GM12878 (cell line): ENCODE measurements around the gene CTXND1. TPM values are rescaled to one million over a fixed set of nuclear protein-coding genes. Genes with fewer than 3 reads are reported as not detected.
"Not testable (repeated sequence)": the region's sequence is repeated elsewhere in the genome, so short reads cannot be mapped to it uniquely, and the experiment has no call there.

Experiments
- ATAC-seq: fragments of 200-7000 bp; cut with Tn5 transposase; 3 replicates; pipeline ENCODE4 v1.9.1; 2020; ENCODE audit warnings: mild to moderate bottlenecking, moderate library complexity
- BruUV-seq: library from RNA; stranded (reverse); fragments of 400-500 nt; replicated peaks from 2 replicates; lab custom pipeline; 2021; lab: Mats Ljungman, UMichigan
- CTCF ChIA-PET: fragments of 300-600 bp; sonication (Branson Sonifier 250); formaldehyde crosslinking; extraction: SDS; loops from one replicate; lab custom pipeline; 2021; ENCODE audit warnings: inconsistent platforms; lab: Yijun Ruan, JAX
- POLR2A ChIA-PET: fragments of 350-600 bp; formaldehyde crosslinking; extraction: SDS; loops from one replicate; lab custom pipeline; 2021; ENCODE audit warnings: inconsistent platforms; lab: Charles Lee
- RAD21 ChIA-PET: fragments of 300-600 bp; sonication (Branson Sonifier 250); formaldehyde crosslinking; loops from one replicate; lab custom pipeline; 2023; ENCODE audit warnings: antibody characterized with exemption; ENCODE audit not compliant: unreplicated experiment; lab: Charles Lee
- SMC1A ChIA-PET: fragments of 300-600 bp; sonication (Branson Sonifier 250); formaldehyde crosslinking; loops from one replicate; lab custom pipeline; 2023; ENCODE audit not compliant: unreplicated experiment, uncharacterized antibody; lab: Charles Lee
- DNase-seq: peaks from one replicate; pipeline ENCODE4 v3.0.0-alpha.2; 2011; ENCODE audit warnings: low read depth, low spot score
- FAIRE-seq: peaks from 3 replicates; lab custom pipeline; 2011; peaks lifted over from hg19 to GRCh38; lab: Jason Lieb, UNC
- H2AFZ ChIP-seq: 2 replicates; pipeline ENCODE4 v1.6.0; 2011; ENCODE audit warnings: low read depth, low read length, control low read depth; ENCODE audit not compliant: control insufficient read depth
- H3K27ac ChIP-seq: 2 replicates; pipeline ENCODE4 v1.5.1; 2011; ENCODE audit warnings: control low read depth; ENCODE audit not compliant: control insufficient read depth, insufficient read depth
- H3K27me3 ChIP-seq, 2 experiments: replicated peaks in 1 of 2; 2 replicates each; pipeline versions ENCODE4 v1.6.0 to v1.6.1; 2011; ENCODE audit warnings: low read length in 1 of 2; ENCODE audit not compliant: control insufficient read depth in 2 of 2, insufficient read depth in 2 of 2
- H3K36me3 ChIP-seq, 2 experiments: 2 replicates each; pipeline ENCODE4 v1.5.1; 2011; ENCODE audit warnings: low read length in 1 of 2; ENCODE audit not compliant: control insufficient read depth in 2 of 2, insufficient read depth in 2 of 2
- H3K4me1 ChIP-seq: 2 replicates; pipeline ENCODE4 v1.6.1; 2011; ENCODE audit warnings: mild to moderate bottlenecking, low read length, moderate library complexity, mixed read lengths; ENCODE audit not compliant: control insufficient read depth, insufficient read depth
- H3K4me2 ChIP-seq: 2 replicates; pipeline ENCODE4 v1.6.0; 2011; ENCODE audit warnings: control low read depth; ENCODE audit not compliant: control insufficient read depth, insufficient read depth
- H3K4me3 ChIP-seq: fragments of 200-600 bp; sonication (generic); 2 replicates; pipeline ENCODE4 v1.5.1; 2016
- H3K79me2 ChIP-seq: 2 replicates; pipeline ENCODE4 v1.6.0; 2011; ENCODE audit warnings: low read length; ENCODE audit not compliant: control insufficient read depth, insufficient read depth
- H3K9ac ChIP-seq: 2 replicates; pipeline ENCODE4 v1.8.0; 2011; ENCODE audit warnings: low read length, control low read depth, mixed read lengths; ENCODE audit not compliant: control insufficient read depth, insufficient read depth
- H3K9me3 ChIP-seq: replicated peaks from 3 replicates; pipeline ENCODE4 v1.5.1; 2011; ENCODE audit warnings: mild to moderate bottlenecking, low read length; ENCODE audit not compliant: control insufficient read depth, insufficient read depth
- H4K20me1 ChIP-seq: 2 replicates; pipeline ENCODE4 v1.6.0; 2011; ENCODE audit not compliant: control insufficient read depth, insufficient read depth
- CBX5 ChIP-seq: sonication (generic); IDR thresholded peaks from 2 replicates; pipeline ENCODE4 v1.6.1; 2016; ENCODE audit warnings: low read depth, moderate library complexity, mild to moderate bottlenecking, inconsistent platforms
- CHD1 ChIP-seq: IDR thresholded peaks from 2 replicates; pipeline ENCODE4 v1.6.1; 2012; ENCODE audit warnings: low read depth, low read length, improper control_type of control experiment
- CREB1 ChIP-seq: IDR thresholded peaks from 2 replicates; pipeline ENCODE4 v1.6.1; 2012; ENCODE audit warnings: low read depth, mild to moderate bottlenecking, inconsistent platforms
- ETV6 ChIP-seq, 2 experiments: fragments of 450-650 bp in 1 of 2; IDR thresholded peaks in 1 of 2; conservative IDR thresholded peaks in 1 of 2; 2 replicates each; pipeline ENCODE4 v1.6.1; 2014; ENCODE audit warnings: antibody characterized with exemption in 1 of 2, borderline replicate concordance in 1 of 2, low read depth in 1 of 2, mild to moderate bottlenecking in 1 of 2, moderate library complexity in 1 of 2
- SUPT20H ChIP-seq: IDR thresholded peaks from 2 replicates; pipeline ENCODE4 v1.6.1; 2011; ENCODE audit warnings: low read depth, mild to moderate bottlenecking, low read length, moderate library complexity, borderline replicate concordance; ENCODE audit not compliant: control insufficient read depth
- WGBS: methylation state at CpG from one replicate; pipeline ENCODE4 v1.1.6; 2016; ENCODE audit warnings: low lambda C conversion rate; ENCODE audit not compliant: insufficient replicate concordance, insufficient coverage; ENCODE audit errors: missing lambda C conversion rate; 5-methylcytosine and 5-hydroxymethylcytosine counted together
- in situ Hi-C: fragments of 300-500 bp; cut with MboI; formaldehyde crosslinking; loops from 9 replicates; pipeline ENCODE4 v1.14.3; 2018; ENCODE audit warnings: mixed read lengths
- intact Hi-C: fragments of 100-400 bp; cut with micrococcal nuclease; formaldehyde crosslinking; loops from one replicate; pipeline ENCODE4 v1.14.2; 2022; ENCODE audit not compliant: unreplicated experiment
- polyA plus RNA-seq, 11 experiments: library from polyadenylated mRNA; depleted of rRNA in 4 of 11; unstranded in 6 of 11; stranded (reverse) in 5 of 11; fragments of >200 nt; fragmentation: Nextera tagmentation in 4 of 11; fragmentation: Illumina TruSeq in 1 of 11; extraction: Ambion mirVana in 4 of 11; extraction: Trizol in 1 of 11; gene quantifications; 1 replicate in 1 of 11; 2 replicates in 10 of 11; pipeline versions ENCODE4 v1.2.1 to v1.2.3, GENCODE V29; 2011 to 2016; ENCODE audit warnings: inconsistent platforms in 2 of 11, missing spikeins in 2 of 11, low read depth in 1 of 11
- total RNA-seq, 4 experiments: library from RNA; depleted of rRNA in 3 of 4; stranded (reverse); fragments of >200 nt in 3 of 4; fragmentation: Illumina TruSeq in 1 of 4; extraction: Trizol in 1 of 4; gene quantifications; 2 replicates each; pipeline versions ENCODE4 v1.2.1 to v1.2.3, GENCODE V29; 2013 to 2021
- TF ChIP-seq, protein P1 (sequence below): fragments of 450-650 bp; IDR thresholded peaks from 2 replicates; pipeline ENCODE4 v1.6.1; 2017; ENCODE audit warnings: antibody characterized with exemption, mild to moderate bottlenecking, moderate library complexity

Gene CTXND1
- total and polyA plus RNA-seq, 10 of the 15 experiments (the other 5 are each of a cell fraction or from before 2014, with no cell fraction given) = under 0.01 to 0.03 (median 0.02) TPM; not detected in 7

- no peak for TF ChIP-seq CREB1
- no peak for TF ChIP-seq CBX5
- TF ChIP-seq ETV6 (conservative IDR thresholded peaks at IDR 0.05 in 1 of 2, IDR thresholded peaks at IDR 0.05 in 1 of 2; ENCODE audit: borderline replicate concordance in 1 of 2, low read depth in 1 of 2) = no peak
- no peak for TF ChIP-seq CHD1
- TF ChIP-seq, protein P1, sequence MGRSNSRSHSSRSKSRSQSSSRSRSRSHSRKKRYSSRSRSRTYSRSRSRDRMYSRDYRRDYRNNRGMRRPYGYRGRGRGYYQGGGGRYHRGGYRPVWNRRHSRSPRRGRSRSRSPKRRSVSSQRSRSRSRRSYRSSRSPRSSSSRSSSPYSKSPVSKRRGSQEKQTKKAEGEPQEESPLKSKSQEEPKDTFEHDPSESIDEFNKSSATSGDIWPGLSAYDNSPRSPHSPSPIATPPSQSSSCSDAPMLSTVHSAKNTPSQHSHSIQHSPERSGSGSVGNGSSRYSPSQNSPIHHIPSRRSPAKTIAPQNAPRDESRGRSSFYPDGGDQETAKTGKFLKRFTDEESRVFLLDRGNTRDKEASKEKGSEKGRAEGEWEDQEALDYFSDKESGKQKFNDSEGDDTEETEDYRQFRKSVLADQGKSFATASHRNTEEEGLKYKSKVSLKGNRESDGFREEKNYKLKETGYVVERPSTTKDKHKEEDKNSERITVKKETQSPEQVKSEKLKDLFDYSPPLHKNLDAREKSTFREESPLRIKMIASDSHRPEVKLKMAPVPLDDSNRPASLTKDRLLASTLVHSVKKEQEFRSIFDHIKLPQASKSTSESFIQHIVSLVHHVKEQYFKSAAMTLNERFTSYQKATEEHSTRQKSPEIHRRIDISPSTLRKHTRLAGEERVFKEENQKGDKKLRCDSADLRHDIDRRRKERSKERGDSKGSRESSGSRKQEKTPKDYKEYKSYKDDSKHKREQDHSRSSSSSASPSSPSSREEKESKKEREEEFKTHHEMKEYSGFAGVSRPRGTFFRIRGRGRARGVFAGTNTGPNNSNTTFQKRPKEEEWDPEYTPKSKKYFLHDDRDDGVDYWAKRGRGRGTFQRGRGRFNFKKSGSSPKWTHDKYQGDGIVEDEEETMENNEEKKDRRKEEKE = no peak
- TF ChIP-seq SUPT20H = no peak
- TF ChIP-seq, all 136 proteins: peak for 0
Observed at GRCh38 chr15:80292079-80292478, 40.1 kb upstream of the CTXND1 start (continued).

DNA sequence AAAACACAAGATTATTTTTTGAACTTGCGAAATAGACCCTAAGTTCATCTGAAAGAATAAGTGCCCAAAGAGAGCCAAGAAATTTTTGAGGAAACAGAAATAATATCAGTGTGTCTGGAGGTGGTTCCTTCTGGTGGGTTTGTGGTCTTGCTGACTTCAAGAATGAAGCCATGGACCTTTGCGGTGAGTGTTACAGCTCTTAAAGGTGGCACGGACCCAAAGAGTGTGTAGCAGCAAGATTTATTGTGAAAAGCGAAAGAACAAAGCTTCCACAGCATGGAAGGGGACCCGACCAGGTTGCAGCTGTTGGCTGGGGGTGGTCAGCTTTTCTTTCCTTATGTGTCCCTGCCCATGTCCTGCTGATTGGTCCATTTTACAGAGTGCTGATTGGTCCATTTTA, 38.9 kb upstream of the CTXND1 start:
- H3K27me3 ChIP-seq, BruUV-seq, H3K79me2 ChIP-seq, H3K9me3 ChIP-seq, H4K20me1 ChIP-seq, CTCF ChIA-PET, RAD21 ChIA-PET, SMC1A ChIA-PET, H3K4me3 ChIP-seq, intact Hi-C loops, H3K4me1 ChIP-seq, FAIRE-seq, in situ Hi-C loops, H3K4me2 ChIP-seq, DNase-seq, H3K9ac ChIP-seq, H3K27ac ChIP-seq, POLR2A ChIA-PET, ATAC-seq, H2AFZ ChIP-seq, H3K36me3 ChIP-seq: not testable (repeated sequence)
- 11% methylated on average over 5 of the region's 5 CpGs for WGBS
